Small intestine (tissue), 7 donors: ENCODE data around the gene NDEL1. TPM values are rescaled to one million over a fixed set of nuclear protein-coding genes. Genes with fewer than 3 reads are reported as not detected.
"Not testable (repeated sequence)": the region's sequence is repeated elsewhere in the genome, so short reads cannot be mapped to it uniquely, and the experiment has no call there.

ENCODE experiments used
- DNase-seq, 2 donors: peaks; one replicate each; pipeline versions ENCODE4 v3.0.0 to v3.0.0-alpha.2; 2013
- FAIRE-seq: peaks from 2 replicates; lab custom pipeline; 2012; peaks lifted over from hg19 to GRCh38; lab: Jason Lieb, UNC
- H3K27ac ChIP-seq, 3 donors: one replicate each; pipeline ENCODE4 v1.5.1; 2013; ENCODE audit warnings: low read length in 2 of 3, mild to moderate bottlenecking in 2 of 3, control low read depth in 1 of 3, inconsistent platforms in 1 of 3, low read depth in 1 of 3, moderate library complexity in 1 of 3
- H3K27me3 ChIP-seq, 3 donors: one replicate each; pipeline ENCODE4 v1.6.1; 2013; ENCODE audit warnings: low read length in 3 of 3, inconsistent platforms in 1 of 3; ENCODE audit not compliant: control insufficient read depth in 3 of 3, insufficient read depth in 3 of 3
- H3K36me3 ChIP-seq, 3 donors: one replicate each; pipeline ENCODE4 v1.6.1; 2013; ENCODE audit warnings: low read length in 3 of 3, inconsistent platforms in 1 of 3, low read depth in 1 of 3, mild to moderate bottlenecking in 1 of 3, moderate library complexity in 1 of 3; ENCODE audit not compliant: control insufficient read depth in 3 of 3, insufficient read depth in 2 of 3
- H3K4me1 ChIP-seq, 3 donors: one replicate each; pipeline ENCODE4 v1.6.1; 2013; ENCODE audit warnings: low read length in 2 of 3, inconsistent platforms in 1 of 3, low read depth in 1 of 3, mild to moderate bottlenecking in 1 of 3, moderate library complexity in 1 of 3; ENCODE audit not compliant: control insufficient read depth in 3 of 3, insufficient read depth in 2 of 3
- H3K4me3 ChIP-seq, 3 donors: one replicate each; pipeline ENCODE4 v1.5.1; 2013; ENCODE audit warnings: low read length in 3 of 3, control low read depth in 1 of 3, inconsistent platforms in 1 of 3, low read depth in 1 of 3, mild to moderate bottlenecking in 1 of 3, moderate library complexity in 1 of 3
- H3K9me3 ChIP-seq, 2 donors: one replicate each; pipeline ENCODE4 v1.6.1; 2013; ENCODE audit warnings: low read depth in 1 of 2, low read length in 1 of 2; ENCODE audit not compliant: control insufficient read depth in 2 of 2, insufficient read depth in 1 of 2
- WGBS, 3 donors: extraction: QIAGEN DNeasy Blood & Tissue Kit; methylation state at CpG; one replicate each; pipeline ENCODE4 v1.1.7; 2013; 5-methylcytosine and 5-hydroxymethylcytosine counted together
- polyA plus RNA-seq, 4 donors: library from polyadenylated mRNA; stranded (reverse) in 3 of 4; unstranded in 1 of 4; fragments of 200-250 nt in 3 of 4; fragments of 120-200 nt in 1 of 4; gene quantifications; one replicate each; pipeline versions ENCODE4 v1.2.1 to v1.2.3, GENCODE V29; 2013
- donor health status: healthy with polysubstance abuse.
- donor health status: control.
- donor health status: control.
- donor health status: Bipolar disorder and iron deficiency.
- donor health status: healthy.

The NDEL1 gene
- polyA plus RNA-seq, 4 donors: 24.7 to 33.0 (median 29.9) TPM

DNA sequence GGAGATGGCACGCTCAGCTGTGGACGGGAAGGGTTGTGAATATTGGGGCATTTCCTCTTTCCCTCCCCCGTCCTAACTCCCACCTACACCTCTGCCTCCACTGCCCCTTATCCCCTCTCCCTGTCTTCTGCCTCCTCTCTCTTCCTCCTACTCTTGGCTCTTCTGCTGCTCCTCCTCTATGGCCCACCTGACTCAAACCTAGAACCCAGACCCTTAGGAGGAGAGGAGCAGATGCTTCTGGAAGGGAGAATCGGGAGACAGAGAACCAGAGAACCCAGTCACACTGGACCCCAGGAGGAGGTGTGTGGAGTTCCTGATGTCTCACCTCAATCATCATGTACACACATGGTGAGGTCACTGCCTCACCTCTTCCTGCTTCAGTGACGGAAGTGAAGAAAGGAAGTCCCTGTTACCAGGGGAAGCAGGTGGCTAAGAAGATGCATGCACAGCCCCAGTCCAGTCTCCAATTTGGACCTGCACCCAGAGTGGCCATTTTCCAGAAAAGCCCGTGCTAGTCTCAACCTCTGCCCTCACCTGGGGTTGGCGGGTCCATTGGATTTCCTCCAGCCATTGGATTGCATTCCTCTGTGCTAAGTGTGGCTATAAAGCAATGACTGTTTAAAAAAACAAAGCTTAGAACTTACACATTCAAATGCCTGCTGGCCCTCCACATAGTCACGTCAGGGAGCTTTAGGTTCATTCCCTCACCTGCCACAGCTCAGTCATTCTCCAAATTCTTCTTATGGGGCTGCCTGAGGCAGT lies 42.0 kb upstream of the NDEL1 start:
- H3K27me3 ChIP-seq: peaks cover 0 to 39% (median 5%) of the 10 kb centered on the region in 3 donors
- DNase-seq: peak; percentile 20 to 57
- WGBS, 3 donors: 40 to 55% (median 52%) methylated on average over 7 to 8 of the region's 8 CpGs
- peak overlapping the region in 1 of 3 donors; percentile 13 for H3K27ac ChIP-seq
- H3K36me3 ChIP-seq: no peaks in the 10 kb centered on the region
- no peak for FAIRE-seq
- H3K9me3 ChIP-seq: no peaks in the 10 kb centered on the region
- H3K4me1 ChIP-seq: no peaks in the 10 kb centered on the region
- no peak overlapping the region for H3K4me3 ChIP-seq

GRCh38 chr17:8394497-8394896 lies 41.2 kb upstream of the NDEL1 start:
- H3K27me3 ChIP-seq: peaks cover 0 to 43% (median 5%) of the 10 kb centered on the region in 3 donors
- FAIRE-seq, H3K9me3 ChIP-seq, H3K36me3 ChIP-seq, DNase-seq, H3K27ac ChIP-seq, H3K4me1 ChIP-seq, H3K4me3 ChIP-seq: not testable (repeated sequence)
- WGBS, 3 donors: 85 to 86% (median 85%) methylated on average over 9 of the region's 9 CpGs

DNA sequence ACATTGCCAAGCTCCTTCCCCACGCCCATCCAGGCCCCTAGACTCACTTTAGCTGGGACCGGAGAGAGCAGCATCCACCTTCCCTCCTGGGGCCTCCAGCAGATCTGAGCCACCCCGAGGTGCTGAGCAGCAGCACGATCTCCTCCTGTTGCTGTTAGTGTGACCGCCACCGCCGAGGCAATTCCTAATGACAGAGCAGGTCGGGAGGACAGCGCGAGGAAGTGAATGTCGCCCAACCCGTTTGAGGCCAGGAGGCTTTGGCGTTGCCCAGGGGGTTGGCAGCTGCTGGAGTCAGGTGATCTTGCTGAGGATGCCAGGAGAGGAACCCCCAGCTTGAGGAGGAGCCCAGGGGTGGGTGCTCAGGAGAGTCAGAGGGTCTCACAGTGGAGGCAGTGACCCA lies 38.0 kb upstream of the NDEL1 start, which contains the start of gene RNF222:
Gene RNF222 (minus strand): TSS at position 192 of the 400 bp plus-strand sequence. CDS start 4,366 bp downstream, outside the sequence.
- Histone ChIP-seq H3K27ac (no peak within 1 kb of the TSS), H3K9me3 (no peaks in the 10 kb centered on the region), H3K27me3 (peaks cover 0 to 32% (median 5%) of the 10 kb centered on the region in 3 donors), H3K4me1 (no peaks in the 10 kb centered on the region), H3K4me3 (no peak within 1 kb of the TSS), H3K36me3 (no peaks in the 10 kb centered on the region)
- FAIRE-seq (no peak), DNase-seq (no peak)
- 18 to 54% (median 36%) methylated on average over 13 of the region's 13 CpGs for WGBS, 3 donors

DNA sequence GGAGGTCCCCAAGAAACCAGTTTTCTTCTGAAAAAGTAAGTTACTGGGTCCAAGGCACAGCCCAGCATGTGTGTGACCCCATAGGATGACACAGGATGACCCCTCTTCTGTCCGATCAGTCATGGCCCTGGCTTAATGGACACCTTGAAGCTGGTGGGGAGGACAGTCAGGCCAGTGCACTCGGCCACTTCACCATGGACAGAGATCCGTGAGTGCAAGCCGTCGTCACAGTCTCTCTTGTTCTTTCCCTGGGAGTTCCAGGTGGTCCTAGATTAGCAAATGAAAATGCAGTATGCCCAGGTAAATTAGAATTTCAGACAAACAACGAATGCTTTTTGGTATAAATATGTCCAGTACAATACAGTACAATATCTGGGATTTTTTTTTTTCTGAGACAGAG lies 36.7 kb upstream of the NDEL1 start:
- WGBS, 3 donors: 55 to 68% (median 65%) methylated on average over 6 of the region's 6 CpGs
- Histone ChIP-seq H3K4me1 (no peaks in the 10 kb centered on the region), H3K36me3 (no peaks in the 10 kb centered on the region), H3K4me3 (no peak overlapping the region), H3K9me3 (no peaks in the 10 kb centered on the region), H3K27me3 (peaks cover 0 to 24% (median 5%) of the 10 kb centered on the region in 3 donors), H3K27ac (no peak overlapping the region)
- FAIRE-seq (no peak), DNase-seq (no peak)

GRCh38 chr17:8401107-8401506 lies 34.6 kb upstream of the NDEL1 start:
- Histone ChIP-seq H3K27me3 (peaks cover 0 to 16% (median 0%) of the 10 kb centered on the region in 3 donors), H3K4me3 (no peak overlapping the region), H3K9me3 (no peaks in the 10 kb centered on the region), H3K4me1 (no peaks in the 10 kb centered on the region), H3K36me3 (no peaks in the 10 kb centered on the region), H3K27ac (no peak overlapping the region)
- DNase-seq (no peak), FAIRE-seq (no peak)
- 68 to 86% (median 82%) methylated on average over 2 of the region's 2 CpGs for WGBS, 3 donors

- WGBS, 3 donors: 74 to 82% (median 81%) methylated on average over 11 of the region's 11 CpGs
- Histone ChIP-seq H3K27me3 (peaks cover 0 to 6% (median 0%) of the 10 kb centered on the region in 3 donors), H3K36me3 (no peaks in the 10 kb centered on the region), H3K4me1 (no peaks in the 10 kb centered on the region), H3K9me3 (no peaks in the 10 kb centered on the region), H3K27ac (no peak overlapping the region), H3K4me3 (no peak overlapping the region)
- DNase-seq (no peak), FAIRE-seq (no peak)
Measured at GRCh38 chr17:8402921-8403536, 32.7 kb upstream of the NDEL1 start.

- Histone ChIP-seq H3K9me3 (no peaks in the 10 kb centered on the region), H3K4me1 (peaks cover 0 to 5% (median 0%) of the 10 kb centered on the region in 3 donors), H3K36me3 (no peaks in the 10 kb centered on the region), H3K4me3 (no peak overlapping the region), H3K27me3 (no peaks in the 10 kb centered on the region), H3K27ac (no peak overlapping the region)
- DNase-seq (no peak), FAIRE-seq (no peak)
- WGBS, 3 donors: 74 to 81% (median 74%) methylated on average over 11 of the region's 11 CpGs
Measured at GRCh38 chr17:8405499-8406016, 30.1 kb upstream of the NDEL1 start.

- Histone ChIP-seq H3K9me3 (no peaks in the 10 kb centered on the region), H3K36me3 (no peaks in the 10 kb centered on the region), H3K27ac (no peak overlapping the region), H3K4me1 (peaks cover 0 to 5% (median 3%) of the 10 kb centered on the region in 3 donors), H3K4me3 (no peak overlapping the region), H3K27me3 (no peaks in the 10 kb centered on the region)
- DNase-seq (no peak), FAIRE-seq (no peak)
- 56 to 82% (median 79%) methylated on average over 2 of the region's 2 CpGs for WGBS, 3 donors
Measured at GRCh38 chr17:8406174-8406573, 29.5 kb upstream of the NDEL1 start.
